NCI-H1105 treated with DMSO at 0.1 percent for 48 hours (cell line): ENCODE results near the gene FKBP7.
"Not testable (repeated sequence)": the region's sequence is repeated elsewhere in the genome, so short reads cannot be mapped to it uniquely, and the experiment has no call there.

Experiments
- DNase-seq: peaks from one replicate; lab custom pipeline; 2025; lab: John Stamatoyannopoulos, UW

FKBP7 gene

GRCh38 chr2:178449700-178450523, 28.5 kb downstream of the FKBP7 start:
- no peak for DNase-seq

GRCh38 chr2:178448968-178449661, 29.3 kb downstream of the FKBP7 start:
- DNase-seq: no peak

GRCh38 chr2:178441426-178441825, 37.0 kb downstream of the FKBP7 start:
- no peak for DNase-seq

- DNase-seq: no peak
Measured at GRCh38 chr2:178436662-178437061, 41.7 kb downstream of the FKBP7 start.

DNA sequence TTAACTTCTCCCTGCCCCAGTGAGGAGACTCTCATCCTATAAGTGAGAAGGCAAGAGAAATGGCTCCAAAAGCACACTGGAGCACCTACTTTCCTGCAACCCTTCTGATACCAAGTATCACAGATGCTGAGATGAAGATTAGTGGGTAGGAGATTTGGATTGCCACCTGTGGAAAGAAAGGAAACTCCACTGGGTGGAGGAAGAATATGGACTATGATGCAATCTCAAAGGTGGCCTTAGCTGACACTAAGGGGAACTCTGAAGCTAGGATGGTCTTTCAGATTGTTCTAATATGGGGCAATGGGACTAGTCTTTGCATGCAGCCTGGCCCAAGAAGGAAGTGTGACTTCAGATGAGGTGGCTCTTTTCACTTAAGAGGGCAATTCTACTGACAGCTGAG, 49.1 kb downstream of the FKBP7 start:
- no peak for DNase-seq

DNA sequence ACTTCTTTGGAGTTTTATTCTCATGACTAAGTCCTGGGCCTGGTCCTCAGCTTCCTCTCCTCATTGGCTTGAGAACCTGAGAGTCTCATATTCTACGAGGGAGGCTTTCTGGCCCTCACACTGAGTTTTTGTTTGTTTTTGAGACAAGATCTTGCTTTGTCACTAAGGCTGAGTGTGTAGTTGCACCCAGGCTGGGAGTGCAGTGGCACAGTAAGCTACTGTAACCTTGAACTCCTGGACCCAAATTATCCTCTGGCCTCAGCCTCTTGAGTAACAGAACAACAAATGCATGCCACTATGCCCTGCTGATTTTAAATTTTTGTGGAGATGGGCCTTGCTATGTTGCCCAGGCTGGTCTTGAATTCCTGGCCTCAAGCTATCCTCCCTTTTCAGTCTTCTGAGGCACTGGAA, 50.0 kb downstream of the FKBP7 start:
- DNase-seq: no peak

DNA sequence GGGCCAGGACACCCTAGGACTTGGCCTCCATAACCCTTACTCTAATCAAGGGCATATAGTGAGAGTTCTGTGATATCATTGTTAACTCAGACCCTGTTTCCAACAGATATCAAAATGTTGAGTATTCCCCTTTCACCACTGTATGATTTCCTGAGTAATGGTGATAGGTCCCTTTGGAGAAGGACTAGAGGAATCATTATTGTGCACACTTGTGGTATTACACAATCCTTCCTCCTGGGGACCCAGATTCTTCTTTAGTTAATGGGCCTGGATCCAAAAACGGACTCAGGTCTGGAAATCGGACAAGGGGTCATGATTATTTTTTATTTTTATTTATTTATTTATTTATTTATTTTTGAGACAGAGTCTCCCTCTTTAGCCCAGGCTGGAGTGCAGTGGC, 50.9 kb downstream of the FKBP7 start:
- no peak for DNase-seq

DNA sequence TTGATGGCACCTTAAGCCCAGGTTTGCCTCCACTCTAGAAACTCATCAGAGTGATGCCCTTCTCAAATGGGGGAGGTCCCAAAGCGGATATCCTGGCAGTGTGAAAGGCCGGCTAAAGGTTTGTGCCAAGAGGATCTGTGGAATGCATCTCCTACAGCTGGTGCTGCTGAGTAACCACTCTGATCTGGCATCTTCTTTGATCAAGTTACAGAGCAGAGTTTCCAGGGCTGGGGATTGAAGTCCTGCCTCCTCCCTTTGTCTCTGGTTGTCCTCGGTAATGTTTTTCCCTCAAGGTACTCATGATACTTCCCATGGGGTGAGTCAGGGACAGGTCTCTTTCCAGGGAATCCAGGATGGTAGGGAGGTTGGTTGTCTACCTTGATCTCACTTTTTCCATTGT, 52.0 kb downstream of the FKBP7 start:
- no peak for DNase-seq

DNA sequence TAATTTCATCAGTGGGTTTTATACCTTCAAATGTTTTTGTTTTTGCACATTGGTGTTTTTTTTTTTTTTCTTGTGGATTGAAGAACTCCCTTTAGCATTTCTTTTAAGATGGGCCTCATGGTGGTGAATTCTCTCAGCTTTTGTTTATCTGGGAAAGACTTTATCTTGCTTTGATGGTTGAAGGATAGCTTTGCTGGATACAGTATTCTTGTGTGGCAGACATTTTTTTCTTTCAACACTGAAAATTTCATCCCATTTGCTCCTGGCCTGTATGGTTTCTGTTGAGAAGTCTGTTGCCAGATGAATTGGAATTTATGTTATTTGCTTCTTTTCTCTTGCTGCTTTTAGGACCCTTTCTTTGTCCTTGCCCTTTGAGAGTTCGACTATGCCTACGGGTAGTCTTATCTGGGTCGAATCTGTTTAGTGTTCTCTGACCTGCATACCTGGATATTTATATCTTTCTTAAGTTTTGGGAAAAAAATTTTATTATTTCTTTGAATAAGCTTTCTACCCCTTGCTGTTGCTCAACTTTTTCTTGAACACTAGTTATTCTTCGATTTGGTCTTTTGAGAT, 53.1 kb downstream of the FKBP7 start:
- no peak for DNase-seq

GRCh38 chr2:178423746-178424145, 54.7 kb downstream of the FKBP7 start:
- DNase-seq: not testable (repeated sequence)

GRCh38 chr2:178422097-178422496, 56.3 kb downstream of the FKBP7 start:
- no peak for DNase-seq

GRCh38 chr2:178420463-178420999, 57.9 kb downstream of the FKBP7 start:
- DNase-seq: no peak

DNA sequence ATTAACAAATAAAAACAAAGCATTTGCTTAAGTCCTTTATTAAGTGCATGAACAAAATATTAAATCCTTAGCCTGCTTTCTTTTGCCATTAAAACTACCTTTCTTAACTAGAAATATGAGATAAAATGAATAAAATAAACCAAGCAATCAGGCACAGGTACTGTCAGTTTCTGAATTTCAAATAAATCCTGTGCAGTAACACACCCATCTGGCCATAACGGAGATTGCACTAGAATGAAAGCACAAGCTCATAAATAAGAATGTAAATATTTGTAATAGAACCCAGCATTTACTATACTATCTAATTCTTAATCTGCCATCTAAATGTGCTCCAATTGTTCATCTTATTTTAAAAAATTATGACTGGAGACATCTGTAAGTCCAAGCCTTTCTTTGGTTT, 59.3 kb downstream of the FKBP7 start:
- peak; percentile 11 for DNase-seq

- no peak for DNase-seq
Measured at GRCh38 chr2:178418426-178418825, 60.0 kb downstream of the FKBP7 start.

DNA sequence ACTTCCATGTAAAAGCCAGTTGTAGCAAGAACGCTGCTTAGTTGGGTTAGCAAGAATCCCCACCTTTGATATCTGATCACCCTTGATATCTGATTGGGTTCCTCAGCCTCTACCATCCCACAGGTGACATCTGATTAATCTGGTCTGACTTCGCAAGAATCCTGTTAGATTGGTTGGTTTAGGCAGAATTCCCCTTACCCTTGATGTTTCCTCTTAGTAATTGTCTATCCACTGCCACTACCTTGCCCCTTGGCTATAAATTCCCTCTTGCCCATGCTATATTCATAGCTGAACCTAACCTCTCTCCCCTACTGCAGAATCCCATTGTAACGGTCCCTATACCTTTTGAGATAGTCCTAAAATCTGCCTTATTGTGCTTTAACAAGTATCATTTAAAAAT, 60.5 kb downstream of the FKBP7 start:
- DNase-seq: no peak

DNA sequence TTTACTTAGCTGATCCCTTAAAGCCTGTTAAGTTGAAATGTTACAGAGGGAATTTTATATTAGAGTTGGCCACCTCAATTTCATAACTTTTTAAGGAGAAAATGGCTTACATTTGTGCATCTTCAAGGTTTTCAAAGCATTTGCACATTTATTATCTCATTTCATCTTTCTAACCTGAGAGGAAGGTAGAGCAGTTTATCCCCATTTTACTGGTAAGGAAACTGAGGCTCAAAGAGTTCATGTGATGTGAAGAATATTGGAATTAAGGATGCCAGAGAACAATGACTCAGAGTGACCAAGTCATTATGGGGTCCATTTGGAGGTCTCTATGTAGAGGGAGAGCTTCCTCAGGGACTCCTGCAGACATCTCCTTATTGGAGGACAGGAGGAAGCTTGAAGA, 62.4 kb downstream of the FKBP7 start:
- DNase-seq: no peak

DNA sequence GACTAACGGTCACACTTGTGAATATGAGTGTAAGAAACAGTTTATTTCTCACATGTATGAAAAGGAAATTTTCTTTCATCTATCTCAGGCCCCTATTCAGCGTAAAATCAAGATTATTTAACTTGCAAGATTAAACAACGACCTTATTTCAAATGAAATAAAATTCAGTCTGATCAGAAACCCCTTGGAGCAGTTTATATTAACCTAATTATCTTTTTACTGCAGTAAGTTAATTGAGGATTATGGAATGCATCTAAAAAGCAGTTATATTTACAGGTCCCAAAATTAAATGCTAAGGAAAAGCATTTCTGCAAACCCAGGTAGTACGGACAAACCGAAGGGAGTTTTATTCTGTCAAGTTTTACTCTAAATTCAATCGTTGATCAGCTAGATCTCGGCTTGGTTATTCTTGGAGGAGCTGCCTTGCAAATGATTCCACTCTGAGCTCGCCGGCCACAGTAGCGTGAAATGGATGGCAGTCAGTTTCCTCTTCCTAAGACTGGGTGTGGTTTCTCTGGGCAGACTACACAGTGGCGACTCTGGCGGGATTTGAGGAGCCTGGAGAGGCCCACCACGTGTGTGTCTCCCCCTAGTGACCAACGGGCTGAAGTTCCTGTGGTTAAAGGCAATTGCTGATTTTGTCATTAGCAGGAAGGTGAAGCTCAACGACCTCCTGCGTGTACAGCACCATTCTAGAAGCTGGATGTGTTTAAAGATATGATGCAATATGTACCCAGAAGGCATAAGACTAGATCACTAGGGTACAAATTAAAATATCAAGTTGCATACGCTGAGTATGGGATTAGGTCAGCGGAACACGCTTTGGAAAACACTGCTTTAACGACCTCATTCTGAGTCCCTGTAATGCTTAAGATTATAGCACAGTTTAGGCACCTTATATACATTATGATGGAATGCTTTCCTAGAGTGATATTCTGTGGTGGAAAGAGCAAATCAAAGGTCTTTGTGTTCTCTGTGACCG, 63.8 kb downstream of the FKBP7 start:
- DNase-seq: peak; percentile 94
